GM12892 (cell line): Measurements from ENCODE around the gene SPTBN1.
A peak's percentile ranks its signal among the peaks of the same experiment; 100 is the strongest.

Experiments
- DNase-seq: peaks from one replicate; pipeline ENCODE4 v3.0.0; 2011; ENCODE audit not compliant: insufficient read length
- FAIRE-seq: peaks from 2 replicates; lab custom pipeline; 2011; peaks lifted over from hg19 to GRCh38; lab: Jason Lieb, UNC
- POLR2A ChIP-seq: IDR thresholded peaks from 2 replicates; pipeline ENCODE4 v1.6.1; 2011; ENCODE audit warnings: low read depth, low read length, control low read depth
- POLR2AphosphoS5 ChIP-seq: IDR thresholded peaks from 2 replicates; pipeline ENCODE4 v1.6.1; 2011; ENCODE audit warnings: low read depth, low read length, control low read depth
- TAF1 ChIP-seq: IDR thresholded peaks from 2 replicates; pipeline ENCODE4 v1.6.1; 2011; ENCODE audit warnings: low read depth, mild to moderate bottlenecking, control low read depth, low read length, borderline replicate concordance

SPTBN1 gene

GRCh38 chr2:54590216-54591120 is 134.3 kb downstream of the SPTBN1 start:
- no peak for DNase-seq
- TF ChIP-seq POLR2A = no peak
- TF ChIP-seq TAF1 = no peak
- TF ChIP-seq POLR2AphosphoS5 = no peak
- FAIRE-seq = no peak

DNA sequence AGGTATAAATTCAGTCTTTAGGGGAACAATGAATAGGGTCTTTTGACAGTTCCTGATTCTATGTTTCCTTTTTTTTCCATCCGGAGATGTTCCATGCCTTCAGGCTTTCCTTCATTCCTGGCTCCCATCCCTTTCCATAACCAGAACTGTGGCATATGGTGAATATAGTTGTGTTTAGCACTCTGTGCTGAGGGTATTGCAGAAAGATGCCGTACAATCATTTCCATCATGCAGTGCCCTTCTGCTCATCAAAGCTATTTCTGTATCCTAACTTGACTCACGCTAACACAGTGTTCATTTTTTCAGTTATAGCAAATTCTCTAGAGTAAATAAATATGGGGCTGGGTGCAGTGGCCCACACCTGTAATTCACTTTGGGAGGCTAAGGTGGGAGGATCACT is 135.4 kb downstream of the SPTBN1 start:
- no peak for TF ChIP-seq TAF1
- FAIRE-seq (no peak), DNase-seq (no peak)

GRCh38 chr2:54593249-54593648 is 137.1 kb downstream of the SPTBN1 start:
- TF ChIP-seq POLR2AphosphoS5 (no peak), POLR2A (no peak), TAF1 (no peak)
- DNase-seq (no peak), FAIRE-seq (no peak)

- FAIRE-seq (no peak), DNase-seq (no peak)
- TF ChIP-seq TAF1 (no peak), POLR2A (no peak), POLR2AphosphoS5 (no peak)
These were observed 137.9 kb downstream of the SPTBN1 start for GRCh38 chr2:54594048-54594447.

- no peak for TF ChIP-seq TAF1
- no peak for TF ChIP-seq POLR2A
- TF ChIP-seq POLR2AphosphoS5 = no peak
- DNase-seq (no peak), FAIRE-seq (no peak)
These were observed 139.2 kb downstream of the SPTBN1 start for GRCh38 chr2:54595161-54595803.

- peak; percentile 43; the same call in 1 of the 2 replicates for TF ChIP-seq POLR2AphosphoS5
- TF ChIP-seq POLR2A = no peak
- no peak for FAIRE-seq
These were observed 140.1 kb downstream of the SPTBN1 start for GRCh38 chr2:54595999-54596902.

GRCh38 chr2:54597153-54597848 is 141.2 kb downstream of the SPTBN1 start:
- DNase-seq = no peak
- TF ChIP-seq POLR2AphosphoS5 (no peak), POLR2A (no peak), TAF1 (no peak)
- FAIRE-seq = peak; percentile 21

More at GRCh38 chr2:54595999-54596902, 140.1 kb downstream of the SPTBN1 start:
- DNase-seq = no peak

- FAIRE-seq (no peak), DNase-seq (no peak)
- TF ChIP-seq TAF1 = no peak
- TF ChIP-seq POLR2A = no peak
- TF ChIP-seq POLR2AphosphoS5 = no peak
These were observed 142.5 kb downstream of the SPTBN1 start for GRCh38 chr2:54598347-54599325.

- FAIRE-seq (no peak), DNase-seq (no peak)
- TF ChIP-seq TAF1 (no peak), POLR2A (no peak), POLR2AphosphoS5 (no peak)
These were observed 143.2 kb downstream of the SPTBN1 start for GRCh38 chr2:54599326-54599710.

DNA sequence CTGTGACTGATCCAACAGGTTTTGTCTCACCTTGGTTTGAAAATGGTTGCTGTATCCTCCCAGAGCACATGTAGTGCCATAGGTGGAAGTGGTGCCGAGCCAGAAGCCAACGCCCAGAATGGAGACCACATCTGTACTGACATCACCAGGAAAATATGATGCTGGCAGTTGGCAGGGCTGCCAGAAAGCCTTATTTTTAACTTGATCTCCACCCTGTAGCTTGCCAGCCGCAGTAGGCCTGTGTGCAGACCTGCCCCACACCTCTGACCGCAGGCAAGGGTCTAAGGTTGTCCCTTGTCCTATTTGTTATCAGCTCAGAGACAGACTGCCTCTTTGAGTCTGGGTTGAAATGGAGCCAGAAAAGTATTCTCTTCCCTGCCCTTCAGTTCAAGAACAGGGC is 143.8 kb downstream of the SPTBN1 start:
- FAIRE-seq = no peak
- no peak for DNase-seq
- TF ChIP-seq TAF1 = no peak
- no peak for TF ChIP-seq POLR2AphosphoS5
- TF ChIP-seq POLR2A = no peak
